ENCODE results near the gene NPAS1.

The NPAS1 gene

GRCh38 chr19:47019431-47020041, at the start of gene NPAS1:
Gene NPAS1, plus strand, starts transcription at chr19:47019837. Its CDS starts 1,211 bp downstream, at chr19:47021048.
- H3K4me3 ChIP-seq (IDR thresholded peaks at IDR 0.05; ENCODE audit: insufficient read depth, low read depth, low read length), result no peak within 1 kb of the TSS
- no peaks in the 10 kb centered on the region for H4K20me1 ChIP-seq (ENCODE audit: insufficient read depth)
- H2AFZ ChIP-seq (ENCODE audit: low read depth), result no peak within 1 kb of the TSS
- no peaks in the 10 kb centered on the region for H3K79me2 ChIP-seq (ENCODE audit: insufficient read depth, low read depth)
- no peak within 1 kb of the TSS for H3K9ac ChIP-seq
- no peak for TF ChIP-seq CTCF (conservative IDR thresholded peaks at IDR 0.05; ENCODE audit: low read depth, low read length)
- peaks cover 11% of the 10 kb centered on the region for H3K4me1 ChIP-seq (ENCODE audit: low read depth, poor library complexity, severe bottlenecking)
- H3K27me3 ChIP-seq (ENCODE audit: insufficient read depth, low read depth), result peaks cover 42% of the 10 kb centered on the region
- H3K36me3 ChIP-seq (ENCODE audit: insufficient read depth), result no peaks in the 10 kb centered on the region
- no peak within 1 kb of the TSS for H3K4me2 ChIP-seq
- H3K27ac ChIP-seq, result no peak within 1 kb of the TSS

- H3K36me3 ChIP-seq (ENCODE audit: insufficient read depth), result no peaks in the 10 kb centered on the region
- no peak overlapping the region for H3K4me3 ChIP-seq (IDR thresholded peaks at IDR 0.05; ENCODE audit: insufficient read depth, low read depth, low read length)
- H3K4me2 ChIP-seq, result no peak overlapping the region
- H2AFZ ChIP-seq (ENCODE audit: low read depth), result no peak overlapping the region
- H3K4me1 ChIP-seq (ENCODE audit: low read depth, poor library complexity, severe bottlenecking), result no peaks in the 10 kb centered on the region
- no peaks in the 10 kb centered on the region for H3K27me3 ChIP-seq (ENCODE audit: insufficient read depth, low read depth)
- TF ChIP-seq CTCF (conservative IDR thresholded peaks at IDR 0.05; ENCODE audit: low read depth, low read length), result no peak
- no peak overlapping the region for H3K27ac ChIP-seq
- H4K20me1 ChIP-seq (ENCODE audit: insufficient read depth), result no peaks in the 10 kb centered on the region
- no peaks in the 10 kb centered on the region for H3K79me2 ChIP-seq (ENCODE audit: insufficient read depth, low read depth)
- H3K9ac ChIP-seq, result no peak overlapping the region
Measured at GRCh38 chr19:46970815-46971214, 48.8 kb upstream of the NPAS1 start.

DNA sequence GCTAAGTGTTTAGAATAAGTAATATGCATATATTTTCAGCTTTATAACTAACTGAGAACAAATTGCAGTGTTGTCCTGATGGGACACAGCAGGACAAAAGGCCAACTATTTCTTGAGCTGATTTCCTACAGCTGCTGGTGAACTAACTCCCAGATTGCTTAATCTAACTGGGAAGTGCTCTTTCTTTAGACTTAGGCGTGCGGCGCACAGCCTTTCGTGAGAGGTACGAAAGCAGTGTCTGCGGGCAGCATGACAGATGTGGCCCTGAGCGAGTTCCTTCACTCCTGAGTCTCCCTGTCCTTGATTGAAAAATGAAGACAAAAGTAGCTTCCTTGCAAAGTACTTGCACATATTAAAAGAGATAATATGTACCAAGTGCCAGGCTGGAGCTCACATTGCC, 47.3 kb upstream of the NPAS1 start:
- TF ChIP-seq CTCF (conservative IDR thresholded peaks at IDR 0.05; ENCODE audit: low read depth, low read length), result no peak
- Histone ChIP-seq H3K79me2 (ENCODE audit: insufficient read depth, low read depth) (no peaks in the 10 kb centered on the region), H3K9ac (no peak overlapping the region), H3K4me1 (ENCODE audit: low read depth, poor library complexity, severe bottlenecking) (no peaks in the 10 kb centered on the region), H3K27ac (no peak overlapping the region), H4K20me1 (ENCODE audit: insufficient read depth) (no peaks in the 10 kb centered on the region), H2AFZ (ENCODE audit: low read depth) (no peak overlapping the region), H3K4me3 (IDR thresholded peaks at IDR 0.05; ENCODE audit: insufficient read depth, low read depth, low read length) (no peak overlapping the region), H3K4me2 (no peak overlapping the region), H3K27me3 (ENCODE audit: insufficient read depth, low read depth) (no peaks in the 10 kb centered on the region), H3K36me3 (ENCODE audit: insufficient read depth) (no peaks in the 10 kb centered on the region)

GRCh38 chr19:46974181-46974580, 45.5 kb upstream of the NPAS1 start:
- Histone ChIP-seq H3K79me2 (ENCODE audit: insufficient read depth, low read depth) (no peaks in the 10 kb centered on the region), H2AFZ (ENCODE audit: low read depth) (no peak overlapping the region), H3K4me3 (IDR thresholded peaks at IDR 0.05; ENCODE audit: insufficient read depth, low read depth, low read length) (no peak overlapping the region), H3K27ac (no peak overlapping the region), H3K9ac (no peak overlapping the region), H3K4me2 (no peak overlapping the region), H3K4me1 (ENCODE audit: low read depth, poor library complexity, severe bottlenecking) (no peaks in the 10 kb centered on the region), H3K27me3 (ENCODE audit: insufficient read depth, low read depth) (no peaks in the 10 kb centered on the region), H3K36me3 (ENCODE audit: insufficient read depth) (no peaks in the 10 kb centered on the region), H4K20me1 (ENCODE audit: insufficient read depth) (no peaks in the 10 kb centered on the region)
- TF ChIP-seq CTCF (conservative IDR thresholded peaks at IDR 0.05; ENCODE audit: low read depth, low read length), result no peak

All from KMS-11 (cell line).